Fibroblast of peridontal ligament (primary cell): ENCODE data around the gene PRKG1.

ENCODE experiments used
- DNase-seq: peaks from one replicate; pipeline ENCODE4 v3.0.0-alpha.2; 2010; ENCODE audit errors: extremely low read depth

PRKG1 gene

DNA sequence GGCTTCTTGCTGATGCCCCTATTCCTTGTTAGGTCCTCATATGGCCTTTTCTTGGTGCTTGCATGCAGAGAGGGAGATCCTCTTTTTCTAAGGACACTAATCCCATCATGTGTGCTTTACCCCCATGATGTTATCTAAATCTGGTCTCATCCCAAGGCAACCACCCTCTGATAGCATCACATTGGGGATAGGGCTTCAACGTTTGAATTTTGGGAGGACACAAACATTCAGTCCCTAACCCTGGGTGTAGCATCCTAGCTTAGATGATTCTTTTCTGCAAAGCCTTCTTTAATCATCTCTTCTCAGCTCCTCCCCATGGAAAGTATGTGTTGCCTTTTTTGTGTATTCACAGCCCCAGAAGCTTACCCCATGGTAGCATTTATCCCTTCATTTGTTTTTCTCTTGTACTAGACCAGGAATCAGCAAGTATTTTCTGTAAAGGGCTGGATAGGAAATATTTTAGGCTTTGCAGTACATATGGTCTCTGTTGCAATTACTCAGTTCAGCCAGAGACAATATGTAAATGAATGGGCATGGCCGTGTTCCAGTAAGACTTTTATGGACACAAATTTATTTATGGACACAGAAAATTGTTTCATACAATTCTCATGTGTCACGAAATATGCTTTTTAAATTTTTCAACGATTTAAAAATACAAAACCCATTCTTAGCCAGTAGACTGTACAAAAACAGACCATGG, 726.6 kb downstream of the PRKG1 start:
- peak; percentile 56 for DNase-seq

DNA sequence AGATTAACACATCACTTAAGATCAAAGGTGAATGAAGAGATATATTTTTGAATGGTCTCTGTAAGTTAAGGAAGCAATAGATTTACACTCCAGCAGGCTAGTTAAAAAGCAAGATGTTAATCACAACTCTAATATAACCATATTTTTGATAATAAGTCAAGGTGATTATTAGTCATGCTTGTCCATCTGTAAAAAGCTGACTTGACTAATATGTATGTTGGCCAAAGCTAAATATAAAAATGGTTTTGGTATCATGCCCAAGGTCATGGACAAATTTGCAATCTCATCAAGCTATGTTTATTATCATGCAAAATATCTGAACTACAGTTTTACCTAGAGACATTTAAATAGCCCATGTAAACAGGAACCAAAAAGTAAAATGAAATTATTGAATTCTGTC, 727.7 kb downstream of the PRKG1 start:
- no peak for DNase-seq

DNA sequence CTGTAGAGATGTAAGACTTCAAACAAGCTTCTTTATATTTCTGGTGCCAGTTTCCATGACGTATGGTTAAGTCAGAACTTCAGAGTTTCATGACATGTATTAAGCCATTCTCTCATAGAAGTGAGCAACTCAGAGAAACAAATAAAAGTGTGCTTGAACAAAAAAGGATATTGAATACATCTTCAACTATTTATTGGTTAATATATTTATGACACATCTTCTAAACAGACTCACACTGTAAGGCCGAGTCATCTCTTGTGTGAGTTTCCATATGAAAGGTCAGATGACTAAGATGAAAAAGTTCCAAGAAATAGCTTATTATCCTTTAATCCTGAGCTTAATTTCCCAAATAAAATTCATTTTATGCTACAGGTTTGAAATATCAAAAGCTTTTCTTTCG, 730.6 kb downstream of the PRKG1 start:
- peak; percentile 62 for DNase-seq

DNA sequence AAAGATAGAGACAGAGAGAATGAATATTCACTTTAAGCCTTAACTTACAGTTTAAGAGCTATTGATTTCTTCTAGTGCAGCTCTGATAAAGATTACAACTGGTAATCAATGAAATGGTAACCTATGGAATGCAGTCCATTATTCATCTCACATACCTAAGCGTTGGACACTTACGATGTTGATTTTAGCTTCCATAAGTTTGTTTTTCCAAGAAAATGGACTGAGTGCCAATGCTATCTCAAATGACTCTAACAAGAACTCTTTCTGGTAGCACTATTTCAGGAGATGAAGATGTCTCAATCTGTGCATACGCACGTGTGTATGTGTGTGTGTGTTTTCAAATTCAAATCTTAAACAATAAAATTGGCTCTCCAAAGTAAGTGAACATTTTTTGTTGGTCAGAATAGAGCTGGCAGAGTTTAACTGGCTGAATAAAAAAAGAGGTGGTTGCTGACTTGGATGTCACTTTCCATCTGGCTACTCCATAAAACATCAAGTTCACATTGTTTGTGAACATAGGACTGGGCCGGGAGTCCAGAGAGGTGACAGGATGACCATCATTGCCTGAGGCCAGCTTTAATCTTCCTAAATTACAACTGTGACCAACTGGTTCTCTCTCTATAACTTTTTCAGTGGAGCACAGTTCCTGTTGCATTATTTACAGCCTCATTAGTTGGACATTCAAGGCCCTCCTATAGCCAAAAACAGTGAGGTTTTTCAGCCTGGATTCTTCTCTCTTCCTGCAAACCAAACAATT, 732.0 kb downstream of the PRKG1 start:
- no peak for DNase-seq

DNA sequence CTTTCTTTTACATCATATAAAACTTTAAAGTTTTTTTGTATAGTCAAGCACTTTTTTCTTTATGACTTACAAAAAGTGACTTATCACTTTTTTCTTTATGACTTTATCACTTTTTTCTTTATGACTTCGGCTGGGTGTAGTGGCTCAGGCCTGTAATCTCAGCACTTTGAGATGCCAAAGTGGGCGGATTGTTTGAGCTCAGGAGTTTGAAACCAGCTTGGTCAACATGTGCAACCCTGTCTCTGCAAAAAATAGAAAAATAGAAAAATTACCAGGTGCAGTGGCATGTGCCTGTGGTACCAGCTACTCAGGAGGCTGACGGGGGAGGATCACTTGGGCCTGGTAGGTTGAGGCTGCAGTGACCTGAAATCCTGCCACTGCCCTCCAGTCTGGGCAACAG, 733.9 kb downstream of the PRKG1 start:
- no peak for DNase-seq

DNA sequence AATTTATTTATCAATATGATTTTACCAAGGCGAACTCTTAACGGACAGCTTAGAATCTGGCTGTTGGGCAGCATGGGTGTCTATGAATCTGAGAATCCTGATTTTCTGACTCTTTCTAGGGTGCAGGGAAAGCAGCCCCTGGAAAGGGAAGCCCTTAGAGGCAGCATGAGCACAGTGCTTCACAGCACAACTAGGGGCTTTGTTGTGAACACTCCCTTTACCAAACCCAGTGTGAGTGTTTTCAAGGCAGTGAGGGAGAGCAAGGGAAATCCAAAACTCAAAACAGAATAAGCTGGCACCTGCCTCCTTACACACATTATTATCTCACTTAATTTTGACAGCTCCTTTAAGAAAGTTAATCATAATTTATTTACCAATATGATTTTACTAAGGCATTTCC, 741.4 kb downstream of the PRKG1 start:
- DNase-seq, result no peak

DNA sequence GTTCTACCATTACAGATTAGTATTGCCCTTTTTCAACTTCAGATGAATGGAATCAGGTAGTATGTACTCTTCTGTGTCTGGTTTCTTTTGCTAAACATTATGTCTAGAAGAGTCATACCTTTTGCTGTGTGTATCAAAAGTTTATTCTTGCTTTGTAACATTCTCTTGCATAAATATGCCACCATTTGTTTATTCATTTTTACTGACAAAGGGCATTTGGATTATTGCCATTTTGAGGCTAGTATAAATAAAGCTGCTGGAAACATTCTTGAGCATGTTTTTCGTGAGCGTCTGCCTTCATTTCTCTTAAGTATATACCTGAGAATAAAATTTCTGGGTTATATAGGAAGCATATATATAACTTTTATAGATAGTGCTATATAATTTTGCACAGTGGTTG, 746.8 kb downstream of the PRKG1 start:
- DNase-seq, result no peak

DNA sequence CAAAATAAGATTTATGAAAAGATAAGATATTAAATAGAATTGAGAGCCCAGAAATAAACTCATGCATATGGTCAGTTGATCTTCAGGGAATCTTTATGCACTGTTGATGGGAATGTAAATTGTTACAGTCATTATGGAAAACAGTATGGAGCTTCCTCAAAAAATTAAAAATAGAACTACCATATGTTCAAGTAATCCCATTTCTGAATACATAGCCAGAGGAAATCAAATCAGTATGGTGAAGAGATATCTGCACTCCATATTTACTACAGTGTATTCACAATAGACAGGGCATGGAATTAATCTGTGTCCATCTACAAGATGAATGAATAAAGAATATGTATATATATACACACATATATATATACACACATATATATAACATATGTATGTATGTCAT, 747.5 kb downstream of the PRKG1 start:
- DNase-seq, result no peak

DNA sequence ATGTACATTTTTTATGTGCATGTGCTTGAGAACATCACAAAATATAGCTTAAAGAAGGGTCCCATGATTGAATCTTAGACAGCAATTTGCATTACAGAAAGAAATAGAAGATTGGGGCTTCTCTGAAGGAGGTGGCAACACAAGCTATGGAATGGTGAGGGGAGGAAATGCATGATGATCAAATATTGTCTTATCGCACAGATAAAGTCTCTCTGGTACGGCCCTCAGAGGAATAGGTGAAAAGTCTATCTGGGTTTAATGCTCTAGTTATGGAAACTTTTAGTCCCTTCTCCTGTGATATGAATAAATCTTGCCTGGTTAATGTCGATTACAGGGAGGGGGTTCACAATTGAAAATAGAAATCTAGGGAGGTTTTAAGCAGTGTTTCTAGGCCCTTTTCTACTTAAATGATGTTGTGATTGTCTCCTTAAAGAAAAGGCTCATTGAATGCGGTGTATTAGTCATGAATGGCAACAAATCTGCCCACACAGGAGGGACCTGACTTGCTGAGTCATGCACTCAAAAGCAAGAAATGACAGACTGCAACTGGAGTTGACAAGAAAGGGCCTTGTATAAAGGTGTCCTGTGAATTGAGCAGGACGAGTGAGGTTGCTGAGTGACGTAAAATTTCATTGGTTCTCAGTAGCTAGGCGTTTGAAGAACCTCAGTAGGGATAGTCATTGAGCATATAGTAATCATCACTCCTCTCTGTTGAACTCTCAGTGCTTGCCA, 758.5 kb downstream of the PRKG1 start:
- peak; percentile 55 for DNase-seq

DNA sequence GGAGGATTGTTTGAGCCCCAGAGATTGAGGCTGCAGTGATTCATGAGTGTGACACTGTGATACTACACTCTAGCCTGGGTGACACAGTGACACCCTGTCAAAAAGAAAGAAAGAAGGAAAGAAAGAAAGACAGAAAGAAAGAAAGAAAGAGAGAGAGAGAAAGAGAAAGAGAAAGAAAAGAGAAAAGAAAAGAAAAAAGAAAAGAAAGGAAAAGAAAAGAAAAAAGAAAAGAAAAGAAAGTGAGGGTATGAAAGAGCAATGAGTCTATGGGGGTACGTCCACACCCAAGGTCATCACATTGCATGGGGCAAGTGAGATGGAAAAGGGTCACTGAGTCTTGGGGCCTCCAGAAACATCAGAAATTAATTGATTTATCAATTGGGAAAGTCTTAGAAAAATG, 760.3 kb downstream of the PRKG1 start:
- no peak for DNase-seq

DNA sequence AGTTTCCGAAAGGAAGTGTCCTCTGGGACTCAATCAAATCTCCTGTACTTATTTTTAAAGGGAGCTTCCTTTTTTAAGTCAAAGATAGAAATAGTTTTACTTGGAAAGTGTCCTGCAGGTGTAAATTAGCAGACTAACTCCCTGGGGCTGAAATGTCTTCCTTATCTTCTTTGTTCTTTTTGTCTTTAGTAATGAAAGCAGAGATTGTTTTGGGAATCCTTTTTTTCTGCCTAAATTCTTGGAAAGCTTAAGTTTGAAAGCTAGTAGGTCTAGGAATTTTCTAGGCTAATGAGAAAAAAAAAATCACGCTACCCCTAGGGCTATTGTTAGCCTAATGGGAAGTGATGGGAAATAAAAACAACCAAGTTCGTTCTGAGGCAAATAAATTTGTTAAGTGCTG, 764.2 kb downstream of the PRKG1 start:
- no peak for DNase-seq

DNA sequence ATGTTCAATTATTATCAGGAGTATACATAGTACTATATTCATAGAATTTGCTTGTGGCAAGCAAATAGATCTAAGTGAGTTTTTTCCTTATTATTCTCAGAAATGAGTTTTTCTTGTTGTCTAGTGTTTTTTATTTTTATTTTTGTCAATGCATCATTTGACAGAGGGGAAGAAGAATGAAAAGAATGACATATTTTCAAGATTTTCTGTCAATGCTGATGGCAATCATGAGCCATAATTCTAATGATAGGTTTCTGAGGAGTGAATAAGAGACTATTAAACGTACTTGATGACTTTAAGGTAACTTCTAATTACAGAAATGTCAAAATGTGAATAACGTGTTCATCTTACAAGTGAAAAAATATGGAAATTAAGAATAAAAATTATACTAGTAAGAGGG, 769.7 kb downstream of the PRKG1 start:
- no peak for DNase-seq

DNA sequence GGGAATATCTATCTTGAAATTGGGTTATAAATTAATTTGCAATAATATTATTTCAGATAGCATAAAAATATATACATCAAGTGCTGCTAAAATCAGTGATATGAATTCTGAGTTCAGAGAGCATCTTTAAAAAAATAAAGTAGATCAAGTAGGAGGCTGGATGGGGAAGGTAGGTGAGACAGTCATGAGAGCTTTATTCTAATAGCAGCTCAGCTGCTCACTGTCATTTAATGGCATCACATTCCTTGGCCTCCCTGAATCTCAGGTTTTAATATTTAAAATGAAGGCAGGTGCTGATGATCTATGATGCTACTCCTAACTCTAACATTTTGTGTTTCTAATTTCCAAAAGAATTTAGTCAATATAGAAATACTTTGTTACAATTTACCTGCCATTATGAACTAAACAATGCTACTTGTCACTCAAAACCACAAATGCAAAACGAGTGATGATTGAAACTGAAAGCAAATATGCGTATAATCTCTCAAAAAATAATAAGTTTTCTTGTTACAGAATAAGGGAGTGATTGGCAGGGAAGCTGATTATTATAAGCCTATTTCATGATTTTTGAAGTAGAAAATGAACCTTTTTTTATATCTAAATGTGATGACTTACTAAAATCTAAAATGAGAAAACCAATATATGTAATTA, 772.7 kb downstream of the PRKG1 start:
- DNase-seq, result no peak

DNA sequence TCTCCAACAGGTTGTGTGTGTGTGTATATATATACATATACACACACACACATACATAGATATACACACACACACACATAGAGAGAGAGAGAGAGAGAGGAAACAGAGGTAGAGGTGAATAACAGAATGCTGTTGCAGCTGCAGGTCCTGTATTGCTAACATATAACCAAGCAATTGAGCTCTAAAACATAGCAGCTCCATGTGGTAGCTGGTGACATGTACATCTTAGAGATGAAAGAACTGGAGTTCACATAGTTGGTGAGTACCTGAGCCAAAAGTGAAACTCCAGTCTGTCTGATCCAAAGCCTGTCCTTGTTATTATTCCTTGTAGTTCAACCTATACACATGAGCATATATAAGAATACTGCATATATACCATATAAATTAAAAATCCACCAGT, 778.0 kb downstream of the PRKG1 start:
- DNase-seq, result no peak

DNA sequence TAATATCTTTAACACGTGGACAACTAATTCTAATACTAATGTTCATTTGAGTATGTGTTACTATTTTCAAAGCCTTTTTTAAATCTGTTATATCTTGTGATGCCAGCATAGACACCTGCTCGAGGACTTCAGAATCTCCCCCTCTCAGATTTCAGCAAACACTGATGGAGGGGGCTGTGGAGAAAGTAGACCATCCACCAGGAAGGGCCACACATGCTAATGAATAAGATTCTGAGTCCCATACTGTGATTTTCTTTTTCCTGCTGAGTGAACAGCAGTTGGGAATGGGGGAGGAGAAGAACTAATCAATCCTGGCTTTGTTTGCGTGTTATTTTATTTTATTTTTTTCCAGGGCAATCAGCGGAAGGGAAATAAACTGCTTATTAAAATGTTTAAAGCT, 783.0 kb downstream of the PRKG1 start:
- DNase-seq, result no peak

DNA sequence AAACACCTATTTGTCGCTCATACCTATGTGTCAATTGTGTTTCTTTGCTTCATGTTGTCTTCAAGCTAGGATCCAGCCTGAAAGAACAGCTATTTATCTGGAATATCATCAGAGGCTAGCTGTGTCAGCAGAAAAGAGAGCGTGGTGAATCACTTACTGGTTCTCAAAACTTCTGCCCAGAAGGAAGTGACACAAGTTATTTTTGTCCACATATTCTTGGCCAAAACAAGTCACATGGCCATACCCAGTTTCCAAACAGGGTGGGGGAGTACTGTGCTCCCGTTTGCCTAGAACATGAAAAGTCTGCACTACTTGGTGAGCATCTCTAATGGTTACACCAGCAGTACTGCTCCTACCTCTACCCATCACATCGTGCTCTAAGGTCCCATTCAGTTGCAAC, 786.0 kb downstream of the PRKG1 start:
- DNase-seq, result peak; percentile 71

DNA sequence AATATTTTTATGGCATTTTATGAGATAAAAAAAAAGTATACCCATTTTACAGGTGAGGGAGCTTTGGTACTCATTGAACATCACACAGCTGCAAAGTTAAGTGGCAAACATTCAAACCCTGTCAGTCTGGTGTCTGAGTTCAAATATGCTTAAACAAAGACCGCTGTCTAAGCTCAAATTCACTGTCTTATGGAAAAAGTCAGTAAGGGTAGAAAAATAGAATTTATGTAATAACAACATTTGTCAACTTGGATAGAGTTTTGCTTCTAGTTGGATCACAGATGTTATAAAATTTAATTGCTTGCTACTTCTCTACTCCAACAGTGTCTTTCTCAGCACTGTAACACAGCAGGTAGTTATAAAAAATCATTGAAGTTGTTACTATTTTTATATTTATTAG, 786.8 kb downstream of the PRKG1 start:
- no peak for DNase-seq

DNA sequence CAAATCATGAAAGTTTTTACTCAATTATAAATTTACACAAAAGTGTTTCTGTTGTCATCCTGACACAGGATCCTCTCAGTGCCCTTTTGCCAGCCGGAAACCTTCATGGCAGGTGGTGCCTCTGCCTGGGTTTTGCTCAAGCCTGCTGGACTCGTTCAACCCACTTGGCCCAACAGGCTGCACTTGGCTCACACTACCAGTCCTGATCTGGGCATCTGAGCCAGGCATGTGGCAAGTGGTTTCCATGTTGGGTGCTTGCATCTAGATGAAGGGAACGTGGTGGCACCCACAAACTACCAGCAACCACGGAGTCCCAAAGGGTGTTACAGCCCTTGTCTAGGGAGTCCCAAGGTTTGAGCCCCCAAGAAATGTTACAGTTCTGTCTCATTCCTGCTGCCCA, 787.4 kb downstream of the PRKG1 start:
- DNase-seq, result no peak

DNA sequence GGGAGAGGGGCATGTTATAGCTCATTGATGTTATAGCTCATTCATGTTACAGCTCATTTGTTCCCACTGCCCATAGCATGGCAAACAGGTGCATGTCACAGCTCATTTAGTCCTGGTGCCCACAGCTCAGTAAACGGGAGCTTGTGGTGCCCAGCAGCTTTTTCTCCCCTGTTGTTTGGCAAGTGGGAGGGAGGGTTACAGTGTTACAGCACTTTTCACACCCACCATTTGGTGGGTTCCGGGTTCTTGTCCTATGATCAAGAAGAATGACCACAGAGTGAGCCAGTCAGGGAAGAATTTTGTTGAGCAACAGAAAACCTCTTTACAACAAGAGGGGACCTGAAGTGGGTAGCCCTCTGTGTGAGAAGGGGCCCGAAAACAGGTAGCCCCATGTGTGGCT, 787.9 kb downstream of the PRKG1 start:
- no peak for DNase-seq

DNA sequence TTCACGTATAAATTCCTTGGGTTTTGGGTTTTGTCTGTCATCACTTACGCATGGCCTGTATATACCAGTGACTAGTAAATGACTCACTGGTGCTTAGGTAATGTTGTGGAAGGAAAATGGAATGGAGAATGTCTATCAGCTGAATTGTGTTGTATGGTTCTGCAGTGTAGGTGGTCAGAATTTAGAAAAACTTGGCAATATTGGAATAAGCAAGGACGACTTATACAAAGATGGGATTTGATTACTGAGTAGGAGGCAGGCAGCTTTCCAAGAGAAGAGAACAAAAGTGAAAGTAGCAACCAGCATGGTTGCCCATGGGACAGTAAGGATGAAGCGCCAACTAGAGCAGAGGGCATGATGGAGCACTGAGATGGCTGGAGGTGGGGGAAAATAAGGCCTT, 793.7 kb downstream of the PRKG1 start:
- peak; percentile 90 for DNase-seq

DNA sequence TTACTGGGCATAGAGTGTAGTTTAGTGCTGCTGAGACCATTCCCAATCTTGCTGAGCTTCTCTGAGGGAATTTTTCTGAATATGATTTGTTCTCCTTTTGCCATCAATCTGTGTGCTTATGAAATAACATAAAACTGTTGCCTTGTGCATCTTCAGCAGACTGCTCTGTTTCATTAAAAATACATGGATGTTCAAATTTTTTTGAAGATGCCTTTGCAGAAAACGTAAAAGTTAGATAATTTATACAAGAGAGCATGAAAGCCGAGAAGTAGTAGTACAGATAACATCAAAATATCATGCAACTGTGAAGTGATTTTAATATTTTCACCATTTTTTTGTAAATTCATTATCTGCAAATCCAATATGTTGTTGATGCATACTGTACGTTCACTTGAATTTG, 799.8 kb downstream of the PRKG1 start:
- DNase-seq, result no peak

DNA sequence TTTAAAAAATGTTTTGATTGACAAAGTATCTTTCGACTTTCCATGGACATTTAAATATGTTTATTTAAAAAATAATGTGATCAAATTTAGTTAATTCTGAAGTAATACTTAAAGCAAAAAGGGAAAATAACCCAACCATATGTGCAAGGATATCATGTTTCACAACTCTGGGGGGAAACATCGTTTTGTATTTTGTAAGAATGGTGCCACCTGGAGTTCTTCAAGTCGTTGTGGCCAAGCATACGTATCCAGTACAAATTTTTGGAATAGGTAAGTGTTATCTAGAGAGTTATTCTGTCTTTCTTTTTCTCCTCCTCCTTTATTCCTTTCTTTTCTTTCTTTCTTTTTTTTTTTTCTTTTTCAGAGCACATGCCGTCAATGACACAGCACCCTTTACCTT, 801.3 kb downstream of the PRKG1 start:
- no peak for DNase-seq

DNA sequence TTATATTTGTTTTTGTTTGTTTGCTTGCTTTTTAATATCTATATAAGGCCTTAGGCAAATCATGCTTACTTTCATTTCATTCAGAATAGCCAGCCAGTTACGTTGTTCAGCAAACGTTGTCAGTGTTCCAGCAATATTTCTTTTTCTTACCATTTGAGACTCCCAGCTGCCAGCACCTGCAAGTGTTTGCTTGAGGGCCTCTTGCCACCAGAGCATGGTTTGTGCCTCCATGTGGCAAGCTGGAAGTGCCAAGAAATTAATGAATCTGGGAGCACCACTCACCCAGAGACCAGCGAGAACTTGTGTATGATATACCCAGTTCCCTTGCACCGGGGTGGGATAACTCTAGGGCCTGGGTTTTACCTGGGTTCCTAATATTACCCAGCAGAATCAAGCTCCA, 802.2 kb downstream of the PRKG1 start:
- DNase-seq, result peak; percentile 35
